Thyroid gland (tissue), 4 donors: ENCODE data around the gene C16orf74.

Experiments used
- CTCF ChIP-seq, 6 experiments: fragments of 200-600 bp in 3 of 6; fragments of 450-650 bp in 3 of 6; sonication (generic) in 3 of 6; IDR thresholded peaks; one replicate each; pipeline ENCODE4 v1.5.1; 2016 to 2019; ENCODE audit warnings: antibody characterized with exemption in 6 of 6, mild to moderate bottlenecking in 2 of 6, inconsistent platforms in 1 of 6, moderate library complexity in 1 of 6
- POLR2A ChIP-seq, 2 donors: fragments of 450-650 bp; IDR thresholded peaks; one replicate each; pipeline ENCODE4 v1.6.1; 2017; ENCODE audit warnings: antibody characterized with exemption in 2 of 2, mild to moderate bottlenecking in 2 of 2, moderate library complexity in 1 of 2

- TF ChIP-seq POLR2A (IDR thresholded peaks at IDR 0.05), result no peak
- TF ChIP-seq CTCF (IDR thresholded peaks at IDR 0.05), result no peak
Measured at GRCh38 chr16:85704011-85704410, 46.9 kb downstream of the C16orf74 start.
